ENCODE measurements around the gene OTOG. TPM values are rescaled to one million over a fixed set of nuclear protein-coding genes. Genes with fewer than 3 reads are reported as not detected.

OTOG gene
- total RNA-seq, 1 donor from 2014 or later = not detected

DNA sequence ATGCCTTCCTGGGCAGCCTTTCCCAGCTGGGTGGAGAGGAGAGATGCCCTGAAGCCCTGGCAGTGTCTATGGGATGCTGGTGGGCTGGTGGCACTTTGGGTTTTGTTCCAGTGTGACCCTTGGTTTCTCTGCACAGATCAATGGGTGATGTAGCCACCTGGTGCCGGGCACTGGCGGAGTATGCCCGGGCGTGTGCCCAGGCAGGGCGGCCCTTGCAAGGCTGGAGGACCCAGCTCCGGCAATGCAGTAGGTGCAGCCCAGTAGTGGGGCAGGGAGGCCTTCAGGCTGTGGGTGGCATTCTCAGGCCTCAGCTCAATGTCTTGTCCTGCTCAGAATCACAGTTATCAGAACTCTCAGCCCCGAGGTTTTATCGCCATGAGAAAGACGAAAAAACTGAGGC, 11.9 kb downstream of the OTOG start:
- TF ChIP-seq, protein P1, sequence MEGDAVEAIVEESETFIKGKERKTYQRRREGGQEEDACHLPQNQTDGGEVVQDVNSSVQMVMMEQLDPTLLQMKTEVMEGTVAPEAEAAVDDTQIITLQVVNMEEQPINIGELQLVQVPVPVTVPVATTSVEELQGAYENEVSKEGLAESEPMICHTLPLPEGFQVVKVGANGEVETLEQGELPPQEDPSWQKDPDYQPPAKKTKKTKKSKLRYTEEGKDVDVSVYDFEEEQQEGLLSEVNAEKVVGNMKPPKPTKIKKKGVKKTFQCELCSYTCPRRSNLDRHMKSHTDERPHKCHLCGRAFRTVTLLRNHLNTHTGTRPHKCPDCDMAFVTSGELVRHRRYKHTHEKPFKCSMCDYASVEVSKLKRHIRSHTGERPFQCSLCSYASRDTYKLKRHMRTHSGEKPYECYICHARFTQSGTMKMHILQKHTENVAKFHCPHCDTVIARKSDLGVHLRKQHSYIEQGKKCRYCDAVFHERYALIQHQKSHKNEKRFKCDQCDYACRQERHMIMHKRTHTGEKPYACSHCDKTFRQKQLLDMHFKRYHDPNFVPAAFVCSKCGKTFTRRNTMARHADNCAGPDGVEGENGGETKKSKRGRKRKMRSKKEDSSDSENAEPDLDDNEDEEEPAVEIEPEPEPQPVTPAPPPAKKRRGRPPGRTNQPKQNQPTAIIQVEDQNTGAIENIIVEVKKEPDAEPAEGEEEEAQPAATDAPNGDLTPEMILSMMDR (IDR thresholded peaks at IDR 0.05; ENCODE audit: partially characterized antibody, unreplicated experiment) = no peak
- Mint-ChIP-seq H3K4me1 (ENCODE audit: low read depth, unreplicated experiment) (no peaks in the 10 kb centered on the region), H3K27me3 (ENCODE audit: unreplicated experiment) (peaks cover 9% of the 10 kb centered on the region), H3K27ac (ENCODE audit: unreplicated experiment) (no peak overlapping the region), H3K36me3 (ENCODE audit: unreplicated experiment) (no peaks in the 10 kb centered on the region), H3K4me3 (ENCODE audit: unreplicated experiment) (no peak overlapping the region), H3K9me3 (ENCODE audit: unreplicated experiment) (no peaks in the 10 kb centered on the region)
- DNase-seq = no peak

DNA sequence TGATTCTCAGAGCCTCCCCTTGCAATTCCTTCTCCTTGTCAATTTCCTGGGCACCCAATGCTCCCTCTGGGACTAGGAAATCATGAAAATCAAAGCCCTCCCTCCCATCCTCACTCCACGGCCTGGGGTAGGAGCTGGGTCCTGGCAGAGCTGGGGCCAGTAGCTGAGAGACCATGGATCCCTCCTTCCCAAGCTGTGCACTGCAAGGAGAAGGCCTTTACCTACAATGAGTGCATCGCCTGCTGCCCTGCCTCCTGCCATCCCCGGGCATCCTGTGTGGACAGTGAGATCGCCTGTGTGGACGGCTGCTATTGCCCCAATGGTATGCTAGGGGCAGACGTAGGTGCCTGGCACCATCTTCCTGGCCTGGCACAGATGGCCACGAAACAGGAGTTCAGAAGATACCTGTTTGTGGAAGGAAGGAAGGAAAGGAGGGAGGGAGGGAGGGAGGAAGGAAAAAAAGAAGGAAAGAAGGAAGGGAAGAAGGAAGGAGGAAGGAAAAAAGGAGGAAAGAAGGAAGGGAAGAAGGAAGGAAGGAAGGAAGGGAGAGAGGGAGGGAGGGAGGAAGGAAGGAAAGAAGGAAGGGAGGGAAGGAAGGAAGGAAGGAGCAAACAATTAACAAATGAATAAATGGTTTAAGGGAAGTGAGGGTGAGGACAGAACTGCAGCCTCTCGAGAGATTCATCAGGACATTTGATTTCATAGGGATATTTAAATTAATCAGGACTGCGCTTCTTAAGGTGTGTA, 12.5 kb downstream of the OTOG start:
- TF ChIP-seq, protein P1 (IDR thresholded peaks at IDR 0.05; ENCODE audit: partially characterized antibody, unreplicated experiment) = no peak
- peaks cover 9% of the 10 kb centered on the region for H3K27me3 Mint-ChIP-seq (ENCODE audit: unreplicated experiment)
- no peaks in the 10 kb centered on the region for H3K36me3 Mint-ChIP-seq (ENCODE audit: unreplicated experiment)
- DNase-seq = no peak
- H3K27ac Mint-ChIP-seq (ENCODE audit: unreplicated experiment) = no peak overlapping the region
- H3K4me3 Mint-ChIP-seq (ENCODE audit: unreplicated experiment) = no peak overlapping the region
- no peaks in the 10 kb centered on the region for H3K9me3 Mint-ChIP-seq (ENCODE audit: unreplicated experiment)
- no peaks in the 10 kb centered on the region for H3K4me1 Mint-ChIP-seq (ENCODE audit: low read depth, unreplicated experiment)

DNA sequence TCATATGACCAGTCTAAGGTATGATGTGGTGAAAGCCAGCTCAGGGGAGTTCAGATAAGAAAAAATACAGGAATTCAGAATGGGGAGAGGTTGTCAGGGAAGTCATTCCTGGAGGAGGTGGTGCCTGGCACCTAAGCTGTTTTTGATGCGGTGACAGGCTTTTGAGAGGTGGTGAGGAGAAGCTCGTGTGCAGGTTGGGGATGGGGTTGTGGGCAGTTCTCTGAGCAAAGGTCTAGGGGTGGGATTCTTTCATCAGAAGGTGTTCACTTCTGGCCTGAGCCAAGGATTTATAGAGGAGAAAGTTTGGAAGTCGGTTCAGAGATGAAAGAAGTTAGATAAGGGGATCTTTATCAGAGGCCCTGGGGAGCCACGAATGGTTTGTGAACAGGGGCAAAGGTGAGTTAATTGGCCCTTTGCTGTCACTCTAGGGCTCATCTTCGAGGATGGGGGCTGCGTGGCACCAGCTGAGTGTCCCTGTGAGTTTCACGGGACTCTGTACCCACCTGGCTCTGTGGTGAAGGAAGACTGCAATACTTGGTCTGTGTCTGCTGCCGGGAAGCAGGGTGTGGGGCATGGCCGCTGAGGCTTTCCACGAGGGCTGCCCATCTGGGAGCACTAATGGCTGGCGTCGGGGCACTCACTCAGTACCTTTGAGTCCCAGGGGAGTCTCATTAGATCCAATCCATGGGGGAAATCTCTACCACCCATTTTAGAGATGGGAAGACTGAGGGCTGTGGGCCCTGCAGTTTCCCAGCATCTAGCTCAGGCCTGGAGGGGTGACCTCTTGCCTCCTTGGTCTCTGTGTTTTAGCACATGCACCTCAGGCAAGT, 13.4 kb downstream of the OTOG start:
- Mint-ChIP-seq H3K36me3 (ENCODE audit: unreplicated experiment) (no peaks in the 10 kb centered on the region), H3K27ac (ENCODE audit: unreplicated experiment) (no peak overlapping the region), H3K4me3 (ENCODE audit: unreplicated experiment) (no peak overlapping the region), H3K9me3 (ENCODE audit: unreplicated experiment) (no peaks in the 10 kb centered on the region), H3K27me3 (ENCODE audit: unreplicated experiment) (peaks cover 6% of the 10 kb centered on the region), H3K4me1 (ENCODE audit: low read depth, unreplicated experiment) (no peaks in the 10 kb centered on the region)
- TF ChIP-seq, protein P1 (IDR thresholded peaks at IDR 0.05; ENCODE audit: partially characterized antibody, unreplicated experiment) = no peak
- DNase-seq = no peak

DNA sequence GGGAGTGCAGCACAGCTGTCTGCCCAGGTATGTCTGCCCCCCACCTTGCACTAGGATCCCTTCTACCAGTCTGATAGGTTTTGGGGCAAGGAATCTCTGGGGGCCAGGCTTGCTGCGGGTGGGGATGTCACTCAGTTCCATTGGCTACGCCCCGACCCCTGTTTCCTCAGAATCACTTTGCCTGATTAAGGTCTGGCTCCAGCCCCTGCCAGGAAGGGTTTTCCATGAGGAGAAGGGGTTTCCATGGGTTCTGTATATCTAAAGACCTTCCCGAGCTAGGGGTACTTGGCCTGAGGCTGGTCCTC, 14.0 kb downstream of the OTOG start:
- Mint-ChIP-seq H3K27me3 (ENCODE audit: unreplicated experiment) (peaks cover 6% of the 10 kb centered on the region), H3K4me3 (ENCODE audit: unreplicated experiment) (no peak overlapping the region)

More for the DNA sequence above, 14.0 kb downstream of the OTOG start:
- no peaks in the 10 kb centered on the region for H3K4me1 Mint-ChIP-seq (ENCODE audit: low read depth, unreplicated experiment)
- H3K36me3 Mint-ChIP-seq (ENCODE audit: unreplicated experiment) = no peaks in the 10 kb centered on the region
- TF ChIP-seq, protein P1 (IDR thresholded peaks at IDR 0.05; ENCODE audit: partially characterized antibody, unreplicated experiment) = no peak
- DNase-seq = no peak
- no peaks in the 10 kb centered on the region for H3K9me3 Mint-ChIP-seq (ENCODE audit: unreplicated experiment)
- H3K27ac Mint-ChIP-seq (ENCODE audit: unreplicated experiment) = no peak overlapping the region

Measured in glutamatergic neuron (in vitro differentiated cells).